GM10847 (cell line): ENCODE measurements around the gene PRKACG.

Experiments used
- POLR2A ChIP-seq: IDR thresholded peaks from 2 replicates; pipeline ENCODE4 v1.6.1; 2011; ENCODE audit not compliant: insufficient read length; ENCODE audit errors: extremely low read depth

Gene PRKACG

DNA sequence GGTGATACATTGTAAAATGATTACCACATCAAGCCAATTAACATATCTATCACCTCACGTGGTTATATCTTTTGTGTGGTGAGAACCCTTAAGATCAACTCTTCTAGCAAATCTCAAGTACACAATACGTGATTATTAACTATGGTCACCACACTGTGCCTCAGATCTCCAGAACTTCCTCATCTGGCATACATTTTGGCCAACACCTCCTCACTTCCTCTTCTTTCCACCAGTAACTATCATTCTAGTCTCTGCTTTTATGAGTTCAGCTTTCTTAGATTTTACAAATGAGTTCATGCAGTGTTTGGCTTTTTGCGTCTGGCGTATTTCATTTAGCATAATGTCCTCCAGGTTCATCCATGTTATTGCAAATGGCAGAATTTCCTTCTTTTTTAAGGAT, 35.8 kb downstream of the PRKACG start:
- TF ChIP-seq POLR2A: no peak

DNA sequence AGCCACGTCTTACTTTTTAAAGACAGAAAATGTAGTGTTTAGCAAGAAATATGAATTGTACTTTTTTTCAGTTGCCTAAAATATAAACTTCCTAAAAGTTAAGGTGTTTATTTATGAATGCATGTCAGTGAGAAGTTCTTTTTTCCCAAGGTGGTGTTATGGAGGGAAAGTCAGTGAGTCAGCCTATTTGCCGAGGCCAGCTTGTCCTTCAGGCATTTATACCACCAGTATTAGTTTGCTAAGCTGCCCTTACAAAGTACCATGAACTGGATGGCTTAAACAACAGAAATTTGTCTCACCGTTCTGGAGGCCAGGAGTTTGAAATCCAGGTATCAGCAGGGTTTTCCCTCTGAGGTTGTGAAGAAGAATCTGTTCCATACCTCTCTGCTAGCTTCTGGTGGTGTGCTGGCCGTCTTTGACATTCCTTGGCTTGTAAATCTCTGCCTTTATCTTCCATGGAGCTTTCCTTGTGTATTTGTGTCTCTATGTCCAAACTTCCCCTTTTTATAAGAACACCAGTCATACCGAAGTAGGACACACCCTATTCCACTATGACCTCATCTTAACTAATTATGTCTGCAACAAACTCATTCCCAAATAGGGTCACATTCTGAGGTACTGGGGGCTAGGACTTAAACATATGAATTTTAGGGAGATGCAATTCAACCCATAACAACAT, 38.4 kb downstream of the PRKACG start:
- no peak for TF ChIP-seq POLR2A

DNA sequence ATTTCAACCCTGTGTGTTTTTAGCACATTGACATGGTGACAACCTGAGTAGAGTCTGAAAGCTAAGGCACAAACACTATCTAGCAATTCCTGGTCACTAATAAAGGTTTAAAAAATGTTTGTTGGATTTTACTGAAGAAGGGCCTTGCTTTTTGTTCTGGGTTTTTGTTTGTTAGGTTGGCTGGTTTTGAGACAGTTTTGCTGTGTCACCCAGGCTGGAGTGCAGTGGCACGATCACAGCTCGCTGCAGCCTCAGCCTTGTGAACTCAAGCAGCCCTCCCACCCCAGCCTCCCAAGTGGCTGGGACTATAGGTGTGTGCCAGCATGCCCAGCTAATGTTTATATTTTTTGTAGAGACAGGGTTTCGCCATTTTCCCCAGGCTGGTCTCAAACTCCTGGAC, 39.0 kb downstream of the PRKACG start:
- no peak for TF ChIP-seq POLR2A

GRCh38 chr9:68974431-68974830, 39.5 kb downstream of the PRKACG start:
- TF ChIP-seq POLR2A: no peak

GRCh38 chr9:68973619-68974018, 40.3 kb downstream of the PRKACG start:
- no peak for TF ChIP-seq POLR2A

DNA sequence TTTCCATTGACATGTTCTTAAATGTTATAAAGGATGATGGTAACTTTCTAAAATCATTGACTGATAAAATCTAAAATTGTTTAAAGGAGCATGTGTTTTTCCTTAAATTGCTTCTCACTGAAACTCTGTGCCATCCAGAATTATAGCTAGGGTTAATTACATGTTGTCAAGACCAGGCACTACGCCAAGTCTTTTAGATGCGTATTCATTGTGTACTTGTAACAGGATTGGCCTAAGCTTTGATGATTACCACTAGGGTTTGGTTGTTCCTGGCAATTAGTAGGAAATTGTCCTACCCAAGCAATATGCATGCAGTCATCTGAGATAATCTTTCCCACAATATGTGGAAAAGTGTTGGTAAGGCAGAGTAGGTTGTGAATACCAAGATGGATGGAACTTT, 43.8 kb downstream of the PRKACG start:
- no peak for TF ChIP-seq POLR2A

DNA sequence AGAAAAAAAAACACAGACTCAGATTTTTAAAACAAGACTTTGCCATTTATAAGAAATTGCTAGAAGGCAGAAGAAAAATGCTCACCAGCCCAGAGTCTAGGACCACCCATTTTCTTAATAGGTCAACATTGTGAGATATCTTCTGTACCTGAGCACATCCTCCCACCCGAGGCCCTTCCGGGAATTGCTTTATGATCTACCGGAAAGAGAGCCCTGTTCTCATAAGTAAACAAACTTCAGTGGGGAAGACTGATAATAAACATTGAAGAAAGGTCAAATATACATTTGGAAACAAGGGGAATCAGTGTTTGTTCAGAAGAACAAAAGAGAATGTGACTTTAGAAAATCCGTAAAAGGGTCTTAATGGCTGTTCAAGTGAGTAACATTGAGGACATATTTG, 44.4 kb downstream of the PRKACG start:
- no peak for TF ChIP-seq POLR2A

DNA sequence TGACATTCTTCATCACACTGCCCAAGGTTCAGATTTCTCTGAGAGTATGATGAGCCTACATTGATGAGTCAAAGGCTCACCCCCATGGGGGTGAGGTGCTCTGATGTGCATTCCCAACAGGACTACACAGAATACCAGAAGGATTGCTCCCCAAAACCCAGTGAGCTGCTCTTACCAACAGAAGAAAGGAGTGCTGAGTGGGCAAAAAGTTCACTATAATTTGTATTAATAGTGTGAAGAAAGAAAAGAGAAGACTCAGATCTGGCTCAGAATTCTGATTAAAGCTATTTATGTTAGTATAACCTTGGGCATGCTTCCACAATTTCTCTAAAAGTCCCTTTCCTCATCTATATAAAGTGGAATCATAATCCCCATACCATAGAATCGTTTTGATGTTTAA, 46.1 kb downstream of the PRKACG start:
- no peak for TF ChIP-seq POLR2A

DNA sequence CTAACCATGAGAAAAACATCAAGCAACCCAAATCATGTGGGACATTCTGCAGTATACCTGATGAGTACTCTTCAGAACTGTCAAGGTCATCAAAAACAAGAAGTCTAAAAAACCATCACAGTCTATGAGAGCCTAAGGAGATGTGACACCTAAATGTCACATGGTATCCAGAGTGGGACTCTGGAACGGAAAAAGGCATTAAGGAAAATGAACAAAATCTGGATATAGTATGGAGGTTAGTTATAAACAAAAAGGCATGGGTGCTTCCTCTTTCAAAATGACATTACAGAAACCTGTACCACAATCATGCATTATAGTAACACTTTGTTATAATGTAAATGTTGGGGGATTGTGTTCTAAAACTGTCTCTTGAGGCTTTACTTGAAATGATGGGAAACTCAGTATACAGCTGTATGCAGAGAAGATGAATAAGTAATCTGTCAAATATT, 47.4 kb downstream of the PRKACG start:
- TF ChIP-seq POLR2A: no peak

- TF ChIP-seq POLR2A: no peak
Observed at GRCh38 chr9:68964765-68965164, 49.1 kb downstream of the PRKACG start.

DNA sequence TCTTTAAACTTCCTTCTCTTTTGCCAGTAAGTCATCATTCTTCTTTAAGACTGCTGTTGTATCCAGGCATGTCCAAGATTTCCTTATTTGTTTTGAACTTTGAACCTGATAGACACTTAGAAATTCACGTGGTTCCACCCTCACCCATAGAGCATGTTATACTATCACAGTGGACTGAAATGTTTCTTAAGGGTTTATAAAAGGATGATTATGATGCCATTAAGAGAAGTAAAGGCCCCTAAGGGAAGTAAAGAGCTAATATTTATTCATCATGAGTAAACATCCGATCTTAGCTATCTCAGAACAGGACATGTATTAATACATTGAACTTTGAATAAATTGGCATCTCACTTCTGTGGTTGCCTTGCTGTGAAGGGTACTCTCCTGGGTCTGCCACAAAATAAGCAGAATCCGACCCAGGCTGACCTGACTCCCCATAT, 49.8 kb downstream of the PRKACG start:
- no peak for TF ChIP-seq POLR2A

- no peak for TF ChIP-seq POLR2A
Observed at GRCh38 chr9:68963416-68963815, 50.5 kb downstream of the PRKACG start.
